ENCODE results near the gene CD44.

CD44 gene

DNA sequence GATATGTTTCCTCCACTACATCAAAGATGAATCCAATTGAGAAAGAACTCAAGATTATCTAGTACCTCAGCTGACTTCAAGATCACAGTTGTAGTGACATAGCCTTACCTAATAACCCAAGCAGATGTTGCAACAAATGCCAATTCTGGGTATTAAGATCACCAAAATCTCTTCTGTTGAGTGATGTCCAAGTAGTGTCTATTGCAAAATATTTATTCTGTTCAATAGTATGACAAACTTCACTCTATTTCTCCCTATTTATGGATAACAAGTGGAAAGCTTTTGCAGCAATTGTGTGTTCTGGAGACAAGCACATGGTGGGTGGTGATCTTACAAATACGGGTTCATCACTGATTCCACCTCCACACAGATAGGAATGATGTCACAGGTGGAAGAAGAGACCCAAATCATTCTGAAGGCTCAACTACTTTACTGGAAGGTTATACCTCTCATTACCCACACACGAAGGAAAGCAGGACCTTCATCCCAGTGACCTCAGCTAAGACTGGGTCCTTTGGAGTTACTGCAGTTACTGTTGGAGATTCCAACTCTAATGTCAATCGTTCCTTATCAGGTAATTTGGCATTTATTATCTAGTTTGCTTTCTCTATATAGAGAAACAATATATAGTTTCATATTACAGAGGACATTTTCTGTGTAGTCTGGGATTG is 72.0 kb downstream of the CD44 start:
- TF ChIP-seq, protein P1, sequence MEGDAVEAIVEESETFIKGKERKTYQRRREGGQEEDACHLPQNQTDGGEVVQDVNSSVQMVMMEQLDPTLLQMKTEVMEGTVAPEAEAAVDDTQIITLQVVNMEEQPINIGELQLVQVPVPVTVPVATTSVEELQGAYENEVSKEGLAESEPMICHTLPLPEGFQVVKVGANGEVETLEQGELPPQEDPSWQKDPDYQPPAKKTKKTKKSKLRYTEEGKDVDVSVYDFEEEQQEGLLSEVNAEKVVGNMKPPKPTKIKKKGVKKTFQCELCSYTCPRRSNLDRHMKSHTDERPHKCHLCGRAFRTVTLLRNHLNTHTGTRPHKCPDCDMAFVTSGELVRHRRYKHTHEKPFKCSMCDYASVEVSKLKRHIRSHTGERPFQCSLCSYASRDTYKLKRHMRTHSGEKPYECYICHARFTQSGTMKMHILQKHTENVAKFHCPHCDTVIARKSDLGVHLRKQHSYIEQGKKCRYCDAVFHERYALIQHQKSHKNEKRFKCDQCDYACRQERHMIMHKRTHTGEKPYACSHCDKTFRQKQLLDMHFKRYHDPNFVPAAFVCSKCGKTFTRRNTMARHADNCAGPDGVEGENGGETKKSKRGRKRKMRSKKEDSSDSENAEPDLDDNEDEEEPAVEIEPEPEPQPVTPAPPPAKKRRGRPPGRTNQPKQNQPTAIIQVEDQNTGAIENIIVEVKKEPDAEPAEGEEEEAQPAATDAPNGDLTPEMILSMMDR (IDR thresholded peaks at IDR 0.05; ENCODE audit: borderline replicate concordance, control extremely low read depth, extremely low read depth, insufficient read depth, missing control alignments): no peak
- in situ Hi-C loops (cut with MboI; ENCODE audit: low sequenced_read_pairs, unreplicated experiment): no loop called here
- DNase-seq (ENCODE audit: low spot score): no peak

DNA sequence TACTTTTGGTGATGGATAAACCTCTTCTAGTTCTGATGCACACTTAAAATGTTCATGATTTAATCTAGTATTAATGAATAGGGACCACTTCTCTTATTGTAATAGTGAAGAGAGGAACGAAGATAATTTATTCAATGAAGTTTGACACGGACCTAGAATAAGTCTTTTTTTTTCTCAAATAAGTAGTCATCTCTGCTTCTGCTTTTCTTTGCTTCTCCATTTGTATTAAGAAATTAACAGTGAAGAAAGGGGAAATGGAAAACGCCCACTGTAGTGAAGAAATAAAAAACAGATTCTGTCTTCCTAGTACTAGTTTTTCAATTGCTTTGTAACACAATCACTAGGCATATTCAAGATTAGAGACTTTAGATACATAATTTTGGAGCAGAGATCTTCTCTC is 73.0 kb downstream of the CD44 start:
- in situ Hi-C loops (cut with MboI; ENCODE audit: low sequenced_read_pairs, unreplicated experiment): no loop called here
- TF ChIP-seq, protein P1 (IDR thresholded peaks at IDR 0.05; ENCODE audit: borderline replicate concordance, control extremely low read depth, extremely low read depth, insufficient read depth, missing control alignments): no peak
- no peak for DNase-seq (ENCODE audit: low spot score)

DNA sequence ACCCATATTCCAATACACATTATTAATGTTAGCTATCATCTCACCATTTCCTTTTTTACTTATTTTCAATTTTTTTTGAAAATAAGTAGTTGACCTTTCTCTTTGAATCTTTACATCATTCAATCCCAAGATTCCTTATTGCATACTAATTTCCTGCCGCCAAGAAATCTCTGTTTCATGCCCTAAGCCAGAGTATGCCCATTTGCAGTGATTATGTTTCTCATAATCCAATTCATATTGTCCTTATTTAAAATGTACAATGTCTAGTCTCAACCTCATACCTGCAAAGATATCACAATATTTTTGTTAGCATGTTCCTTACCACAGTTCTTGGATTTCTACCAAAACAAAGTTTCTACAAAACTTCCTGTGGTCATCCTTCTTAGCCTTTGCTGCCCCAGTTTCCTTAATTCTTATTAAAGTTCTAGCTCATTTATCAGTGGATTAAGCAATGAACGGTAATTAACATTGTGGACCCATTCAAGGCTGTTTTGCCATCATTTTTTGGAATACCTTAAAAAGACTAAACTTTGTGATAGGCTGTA is 75.3 kb downstream of the CD44 start:
- TF ChIP-seq, protein P1 (IDR thresholded peaks at IDR 0.05; ENCODE audit: borderline replicate concordance, control extremely low read depth, extremely low read depth, insufficient read depth, missing control alignments): no peak
- in situ Hi-C loops (cut with MboI; ENCODE audit: low sequenced_read_pairs, unreplicated experiment): no loop called here
- no peak for DNase-seq (ENCODE audit: low spot score)

DNA sequence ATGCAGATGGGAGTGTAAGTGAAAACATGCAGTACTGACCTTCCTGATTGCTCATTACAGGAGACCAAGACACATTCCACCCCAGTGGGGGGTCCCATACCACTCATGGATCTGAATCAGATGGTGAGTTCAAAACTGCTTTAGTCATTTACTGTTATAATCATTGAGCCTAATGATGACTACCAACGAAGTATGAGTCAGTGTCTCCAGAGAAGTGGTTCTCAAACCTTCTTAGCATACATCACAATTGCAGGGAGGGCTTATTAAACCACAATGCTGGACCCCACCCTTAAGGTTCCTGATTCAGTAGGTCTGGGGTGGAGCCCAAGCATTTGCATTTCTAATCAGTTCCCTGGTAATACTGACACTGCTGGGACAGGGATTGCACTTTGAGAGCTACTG is 75.8 kb downstream of the CD44 start:
- in situ Hi-C loops (cut with MboI; ENCODE audit: low sequenced_read_pairs, unreplicated experiment): no loop called here
- DNase-seq (ENCODE audit: low spot score): no peak
- TF ChIP-seq, protein P1 (IDR thresholded peaks at IDR 0.05; ENCODE audit: borderline replicate concordance, control extremely low read depth, extremely low read depth, insufficient read depth, missing control alignments): no peak

DNA sequence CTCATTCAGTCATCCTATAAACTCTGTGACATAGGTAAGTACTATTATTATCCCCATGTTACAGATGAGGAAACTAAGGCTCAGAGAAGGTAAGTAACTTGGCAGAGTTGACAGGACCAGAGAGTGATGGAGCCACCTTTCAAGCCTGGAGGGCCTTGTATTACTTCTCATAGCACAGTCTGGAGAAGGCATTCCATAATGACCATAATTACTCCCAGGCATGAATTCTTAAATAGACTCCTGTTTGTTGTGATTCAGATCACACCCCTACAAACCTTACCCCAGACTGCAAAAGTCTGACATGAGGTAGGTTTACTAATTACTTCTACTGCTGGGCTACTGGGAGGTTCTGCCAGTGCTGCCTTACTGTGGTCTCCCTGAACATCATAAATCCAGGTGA is 77.0 kb downstream of the CD44 start:
- in situ Hi-C loops (cut with MboI; ENCODE audit: low sequenced_read_pairs, unreplicated experiment): no loop called here
- TF ChIP-seq, protein P1 (IDR thresholded peaks at IDR 0.05; ENCODE audit: borderline replicate concordance, control extremely low read depth, extremely low read depth, insufficient read depth, missing control alignments): no peak
- no peak for DNase-seq (ENCODE audit: low spot score)

DNA sequence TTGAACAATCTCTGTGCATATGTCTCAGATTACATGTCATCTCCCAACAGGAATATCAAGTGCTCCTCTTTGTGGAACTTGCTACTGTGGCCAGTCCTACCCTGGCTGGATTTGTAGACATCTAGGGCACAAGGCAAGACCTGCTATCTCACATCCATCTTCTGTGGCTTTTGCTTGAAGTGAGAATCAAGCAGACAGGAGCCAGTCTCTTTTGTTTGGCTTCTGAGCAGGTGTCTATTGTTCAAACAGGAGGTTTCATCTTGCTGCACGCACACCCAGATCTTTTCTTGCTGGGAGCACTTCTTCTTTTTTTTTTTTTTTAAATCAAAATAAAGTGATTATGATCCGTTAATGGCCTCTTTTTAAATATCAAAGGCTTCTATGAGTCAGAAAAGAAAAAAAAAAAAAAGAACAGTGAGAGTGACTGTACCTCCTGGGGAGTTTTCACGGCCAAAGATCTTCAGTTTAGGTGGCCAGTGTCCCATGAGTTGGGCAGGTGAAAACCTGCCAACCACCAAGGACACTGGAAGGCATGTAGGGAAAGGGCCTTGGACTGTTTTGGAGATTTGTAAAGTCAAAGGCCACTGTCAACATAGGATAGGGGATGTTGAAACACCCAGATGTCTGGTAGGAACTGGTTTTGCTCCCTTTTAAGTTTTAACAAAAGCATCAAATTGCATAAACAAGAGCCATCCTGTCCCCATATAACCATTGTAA is 78.1 kb downstream of the CD44 start:
- in situ Hi-C loops (cut with MboI; ENCODE audit: low sequenced_read_pairs, unreplicated experiment): no loop called here
- no peak for DNase-seq (ENCODE audit: low spot score)
- TF ChIP-seq, protein P1 (IDR thresholded peaks at IDR 0.05; ENCODE audit: borderline replicate concordance, control extremely low read depth, extremely low read depth, insufficient read depth, missing control alignments): no peak

Measured in GM13976 (cell line).